ENCODE data around the gene PGBD4.

- TF ChIP-seq CTCF (IDR thresholded peaks at IDR 0.05) = no peak
- TF ChIP-seq POLR2A (IDR thresholded peaks at IDR 0.05) = no peak
These were observed 54.0 kb downstream of the PGBD4 start for GRCh38 chr15:34155859-34156258.

Measured in right lobe of liver (tissue), 4 donors.